ENCODE results near the gene RNF215.

The RNF215 gene

GRCh38 chr22:30386960-30387827 lies at the start of gene RNF215:
TSS of gene RNF215 (minus strand) at chr22:30387411. CDS start at chr22:30387313, 98 bp downstream.
- DNase-seq (ENCODE audit: extremely low read depth in 1 of 2, low read depth in 1 of 2): peak; percentile 41 to 67

GRCh38 chr22:30436196-30436595 lies 49.0 kb upstream of the RNF215 start:
- DNase-seq (ENCODE audit: extremely low read depth in 1 of 2, low read depth in 1 of 2): no peak

GRCh38 chr22:30435674-30436126 lies 48.5 kb upstream of the RNF215 start:
- peak; percentile 50 to 71 for DNase-seq (ENCODE audit: extremely low read depth in 1 of 2, low read depth in 1 of 2)

- no peak for DNase-seq (ENCODE audit: extremely low read depth in 1 of 2, low read depth in 1 of 2)
Measured at GRCh38 chr22:30434843-30435242, 47.6 kb upstream of the RNF215 start.

GRCh38 chr22:30433773-30434172 lies 46.6 kb upstream of the RNF215 start:
- no peak for DNase-seq (ENCODE audit: extremely low read depth in 1 of 2, low read depth in 1 of 2)

- DNase-seq (ENCODE audit: extremely low read depth in 1 of 2, low read depth in 1 of 2): no peak
Measured at GRCh38 chr22:30433227-30433626, 46.0 kb upstream of the RNF215 start.

GRCh38 chr22:30432520-30432919 lies 45.3 kb upstream of the RNF215 start:
- DNase-seq (ENCODE audit: extremely low read depth in 1 of 2, low read depth in 1 of 2): no peak

GRCh38 chr22:30432096-30432495 lies 44.9 kb upstream of the RNF215 start:
- DNase-seq (ENCODE audit: extremely low read depth in 1 of 2, low read depth in 1 of 2): no peak

GRCh38 chr22:30430933-30431332 lies 43.7 kb upstream of the RNF215 start:
- no peak for DNase-seq (ENCODE audit: extremely low read depth in 1 of 2, low read depth in 1 of 2)

- no peak for DNase-seq (ENCODE audit: extremely low read depth in 1 of 2, low read depth in 1 of 2)
Measured at GRCh38 chr22:30429887-30430286, 42.7 kb upstream of the RNF215 start.

- DNase-seq (ENCODE audit: extremely low read depth in 1 of 2, low read depth in 1 of 2): no peak
Measured at GRCh38 chr22:30427871-30428270, 40.7 kb upstream of the RNF215 start.

GRCh38 chr22:30426388-30427353 lies 39.5 kb upstream of the RNF215 start:
- DNase-seq (ENCODE audit: extremely low read depth in 1 of 2, low read depth in 1 of 2): peak; percentile 69 to 88

GRCh38 chr22:30425616-30426387 lies 38.6 kb upstream of the RNF215 start, which contains the start of gene MTFP1:
TSS of gene MTFP1 (plus strand) at chr22:30425768. CDS start at chr22:30425880, 112 bp downstream.
- no peak for DNase-seq (ENCODE audit: extremely low read depth in 1 of 2, low read depth in 1 of 2)

- no peak for DNase-seq (ENCODE audit: extremely low read depth in 1 of 2, low read depth in 1 of 2)
Measured at GRCh38 chr22:30425327-30425615, 38.1 kb upstream of the RNF215 start.

- no peak for DNase-seq (ENCODE audit: extremely low read depth in 1 of 2, low read depth in 1 of 2)
Measured at GRCh38 chr22:30424534-30425326, 37.5 kb upstream of the RNF215 start.

- peak; percentile 94 to 99 for DNase-seq (ENCODE audit: extremely low read depth in 1 of 2, low read depth in 1 of 2)
Measured at GRCh38 chr22:30423959-30424533, 36.8 kb upstream of the RNF215 start.

GRCh38 chr22:30423301-30423958 lies 36.2 kb upstream of the RNF215 start:
- peak; percentile 49 to 71 for DNase-seq (ENCODE audit: extremely low read depth in 1 of 2, low read depth in 1 of 2)

- no peak for DNase-seq (ENCODE audit: extremely low read depth in 1 of 2, low read depth in 1 of 2)
Measured at GRCh38 chr22:30422481-30423300, 35.5 kb upstream of the RNF215 start.

Measured in stimulated activated CD8-positive, alpha-beta memory T cell treated with anti-CD3 and anti-CD28 coated beads, Interleukin-7, amount 100 ng/mL, for 48 hours (primary cell).